ENCODE results near the gene FAM20A. TPM values are rescaled to one million over a fixed set of nuclear protein-coding genes. Genes with fewer than 3 reads are reported as not detected.
"Not testable (repeated sequence)": the region's sequence is repeated elsewhere in the genome, so short reads cannot be mapped to it uniquely, and the experiment has no call there.

The FAM20A gene
- total RNA-seq, 1 donor from 2014 or later: 0.14 TPM

DNA sequence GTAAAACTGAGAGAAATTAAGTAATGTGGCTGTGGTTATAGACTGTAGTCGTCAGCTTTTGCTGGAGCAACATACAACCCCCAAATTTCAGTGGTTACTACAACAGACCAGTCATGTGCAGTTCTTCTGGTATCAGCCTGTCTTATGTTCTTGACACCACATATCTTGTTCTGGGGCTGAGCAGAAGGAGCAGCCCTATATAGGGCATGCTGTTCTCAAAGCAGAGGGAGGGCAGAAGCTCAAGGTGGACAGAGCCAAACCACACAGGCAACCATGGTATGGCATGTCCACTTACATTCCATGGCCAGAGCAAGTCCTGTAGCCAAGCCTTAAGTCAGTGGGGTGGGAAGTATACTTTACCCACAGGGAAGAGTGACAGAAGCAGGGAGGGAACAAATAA, 81.3 kb downstream of the FAM20A start:
- Histone ChIP-seq H3K4me3 (ENCODE audit: insufficient read depth, low read depth, low read length) (no peak overlapping the region), H3K36me3 (ENCODE audit: insufficient read depth, low read length) (peaks cover 51% of the 10 kb centered on the region), H3K9ac (ENCODE audit: low read length) (no peak overlapping the region), H3K27me3 (ENCODE audit: insufficient read depth, low read length) (no peaks in the 10 kb centered on the region), H4K20me1 (ENCODE audit: insufficient read depth, low read length) (peaks cover 78% of the 10 kb centered on the region), H2AFZ (ENCODE audit: low read depth, low read length) (no peak overlapping the region), H3K79me2 (ENCODE audit: insufficient read depth, low read length) (peaks cover 90% of the 10 kb centered on the region), H3K4me2 (ENCODE audit: low read length) (no peak overlapping the region), H3K27ac (ENCODE audit: low read depth, low read length) (no peak overlapping the region), H3K9me3 (ENCODE audit: insufficient read depth, low read depth, low read length) (no peaks in the 10 kb centered on the region), H3K4me1 (ENCODE audit: insufficient read depth, low read length) (peaks cover 5% of the 10 kb centered on the region)
- Mint-ChIP-seq H3K4me3 (ENCODE audit: unreplicated experiment) (no peak overlapping the region), H3K9me3 (ENCODE audit: unreplicated experiment) (no peaks in the 10 kb centered on the region), H3K27me3 (ENCODE audit: low read depth, unreplicated experiment) (no peaks in the 10 kb centered on the region), H3K36me3 (ENCODE audit: low read depth, unreplicated experiment) (peaks cover 29% of the 10 kb centered on the region), H3K27ac (ENCODE audit: unreplicated experiment) (no peak overlapping the region), H3K4me1 (ENCODE audit: low read depth, unreplicated experiment) (peaks cover 13% of the 10 kb centered on the region)
- FAIRE-seq: no peak
- peak; percentile 27 for DNase-seq (ENCODE audit: low read depth)
- no peak for TF ChIP-seq EZH2 (IDR thresholded peaks at IDR 0.05; ENCODE audit: insufficient read depth, low read length)
- TF ChIP-seq, protein P1, sequence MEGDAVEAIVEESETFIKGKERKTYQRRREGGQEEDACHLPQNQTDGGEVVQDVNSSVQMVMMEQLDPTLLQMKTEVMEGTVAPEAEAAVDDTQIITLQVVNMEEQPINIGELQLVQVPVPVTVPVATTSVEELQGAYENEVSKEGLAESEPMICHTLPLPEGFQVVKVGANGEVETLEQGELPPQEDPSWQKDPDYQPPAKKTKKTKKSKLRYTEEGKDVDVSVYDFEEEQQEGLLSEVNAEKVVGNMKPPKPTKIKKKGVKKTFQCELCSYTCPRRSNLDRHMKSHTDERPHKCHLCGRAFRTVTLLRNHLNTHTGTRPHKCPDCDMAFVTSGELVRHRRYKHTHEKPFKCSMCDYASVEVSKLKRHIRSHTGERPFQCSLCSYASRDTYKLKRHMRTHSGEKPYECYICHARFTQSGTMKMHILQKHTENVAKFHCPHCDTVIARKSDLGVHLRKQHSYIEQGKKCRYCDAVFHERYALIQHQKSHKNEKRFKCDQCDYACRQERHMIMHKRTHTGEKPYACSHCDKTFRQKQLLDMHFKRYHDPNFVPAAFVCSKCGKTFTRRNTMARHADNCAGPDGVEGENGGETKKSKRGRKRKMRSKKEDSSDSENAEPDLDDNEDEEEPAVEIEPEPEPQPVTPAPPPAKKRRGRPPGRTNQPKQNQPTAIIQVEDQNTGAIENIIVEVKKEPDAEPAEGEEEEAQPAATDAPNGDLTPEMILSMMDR (IDR thresholded peaks at IDR 0.05; ENCODE audit: insufficient read depth, low read depth, low read length): no peak

- H3K4me1 Mint-ChIP-seq (ENCODE audit: low read depth, unreplicated experiment): peaks cover 13% of the 10 kb centered on the region
- not testable (repeated sequence) for FAIRE-seq; H3K27me3 Mint-ChIP-seq (ENCODE audit: low read depth, unreplicated experiment); H3K27ac ChIP-seq (ENCODE audit: low read depth, low read length); DNase-seq (ENCODE audit: low read depth); H3K27ac Mint-ChIP-seq (ENCODE audit: unreplicated experiment); H3K4me3 Mint-ChIP-seq (ENCODE audit: unreplicated experiment); H2AFZ ChIP-seq (ENCODE audit: low read depth, low read length); H3K9ac ChIP-seq (ENCODE audit: low read length); H3K9me3 Mint-ChIP-seq (ENCODE audit: unreplicated experiment); H3K4me3 ChIP-seq (ENCODE audit: insufficient read depth, low read depth, low read length); H3K27me3 ChIP-seq (ENCODE audit: insufficient read depth, low read length); H3K4me2 ChIP-seq (ENCODE audit: low read length); H3K9me3 ChIP-seq (ENCODE audit: insufficient read depth, low read depth, low read length)
- peaks cover 23% of the 10 kb centered on the region for H3K36me3 Mint-ChIP-seq (ENCODE audit: low read depth, unreplicated experiment)
- peaks cover 12% of the 10 kb centered on the region for H3K4me1 ChIP-seq (ENCODE audit: insufficient read depth, low read length)
- H4K20me1 ChIP-seq (ENCODE audit: insufficient read depth, low read length): peaks cover 86% of the 10 kb centered on the region
- peaks cover 47% of the 10 kb centered on the region for H3K36me3 ChIP-seq (ENCODE audit: insufficient read depth, low read length)
- peaks cover 98% of the 10 kb centered on the region for H3K79me2 ChIP-seq (ENCODE audit: insufficient read depth, low read length)
Observed at GRCh38 chr17:68519051-68519450, 82.1 kb downstream of the FAM20A start.

- Histone ChIP-seq H3K4me2 (ENCODE audit: low read length) (no peak overlapping the region), H3K9ac (ENCODE audit: low read length) (no peak overlapping the region), H3K9me3 (ENCODE audit: insufficient read depth, low read depth, low read length) (no peaks in the 10 kb centered on the region), H3K27ac (ENCODE audit: low read depth, low read length) (no peak overlapping the region), H3K36me3 (ENCODE audit: insufficient read depth, low read length) (peaks cover 40% of the 10 kb centered on the region), H4K20me1 (ENCODE audit: insufficient read depth, low read length) (peaks cover 87% of the 10 kb centered on the region), H3K4me3 (ENCODE audit: insufficient read depth, low read depth, low read length) (no peak overlapping the region), H3K79me2 (ENCODE audit: insufficient read depth, low read length) (peaks cover 99% of the 10 kb centered on the region), H2AFZ (ENCODE audit: low read depth, low read length) (no peak overlapping the region), H3K27me3 (ENCODE audit: insufficient read depth, low read length) (no peaks in the 10 kb centered on the region), H3K4me1 (ENCODE audit: insufficient read depth, low read length) (peaks cover 12% of the 10 kb centered on the region)
- Mint-ChIP-seq H3K4me1 (ENCODE audit: low read depth, unreplicated experiment) (peaks cover 13% of the 10 kb centered on the region), H3K36me3 (ENCODE audit: low read depth, unreplicated experiment) (peaks cover 23% of the 10 kb centered on the region), H3K27me3 (ENCODE audit: low read depth, unreplicated experiment) (no peaks in the 10 kb centered on the region), H3K27ac (ENCODE audit: unreplicated experiment) (no peak overlapping the region), H3K4me3 (ENCODE audit: unreplicated experiment) (no peak overlapping the region), H3K9me3 (ENCODE audit: unreplicated experiment) (no peaks in the 10 kb centered on the region)
- TF ChIP-seq, protein P1 (IDR thresholded peaks at IDR 0.05; ENCODE audit: insufficient read depth, low read depth, low read length): no peak
- TF ChIP-seq EZH2 (IDR thresholded peaks at IDR 0.05; ENCODE audit: insufficient read depth, low read length): no peak
- no peak for FAIRE-seq
- no peak for DNase-seq (ENCODE audit: low read depth)
Observed at GRCh38 chr17:68518063-68518815, 82.9 kb downstream of the FAM20A start.

DNA sequence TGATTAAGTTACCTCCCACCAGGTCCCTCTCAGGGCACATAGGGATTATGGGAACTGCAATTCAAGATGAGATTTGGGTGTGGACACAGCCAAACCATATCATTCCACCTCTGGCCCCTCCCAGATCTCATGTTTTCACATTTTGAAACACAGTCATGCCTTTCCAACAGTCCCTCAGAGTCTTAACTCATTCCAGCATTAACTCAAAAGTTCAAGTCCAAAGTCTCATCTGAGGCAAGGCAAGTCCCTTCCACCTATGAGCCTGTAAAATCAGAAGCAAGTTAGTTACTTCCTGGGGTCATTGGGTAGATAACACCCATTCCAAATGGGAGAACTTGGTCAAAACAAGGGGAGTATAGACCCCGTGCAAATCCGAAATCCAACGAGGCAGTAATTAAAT, 83.6 kb downstream of the FAM20A start:
- peaks cover 22% of the 10 kb centered on the region for H3K36me3 Mint-ChIP-seq (ENCODE audit: low read depth, unreplicated experiment)
- H4K20me1 ChIP-seq (ENCODE audit: insufficient read depth, low read length): peaks cover 85% of the 10 kb centered on the region
- H3K4me1 Mint-ChIP-seq (ENCODE audit: low read depth, unreplicated experiment): peaks cover 13% of the 10 kb centered on the region
- H3K9me3 Mint-ChIP-seq (ENCODE audit: unreplicated experiment); H3K9ac ChIP-seq (ENCODE audit: low read length); H3K27me3 ChIP-seq (ENCODE audit: insufficient read depth, low read length); H3K4me3 Mint-ChIP-seq (ENCODE audit: unreplicated experiment); H3K27ac Mint-ChIP-seq (ENCODE audit: unreplicated experiment); H3K4me2 ChIP-seq (ENCODE audit: low read length); H3K9me3 ChIP-seq (ENCODE audit: insufficient read depth, low read depth, low read length); H2AFZ ChIP-seq (ENCODE audit: low read depth, low read length); DNase-seq (ENCODE audit: low read depth); H3K4me3 ChIP-seq (ENCODE audit: insufficient read depth, low read depth, low read length); H3K27me3 Mint-ChIP-seq (ENCODE audit: low read depth, unreplicated experiment); FAIRE-seq; H3K27ac ChIP-seq (ENCODE audit: low read depth, low read length): not testable (repeated sequence)
- H3K4me1 ChIP-seq (ENCODE audit: insufficient read depth, low read length): peaks cover 12% of the 10 kb centered on the region
- H3K79me2 ChIP-seq (ENCODE audit: insufficient read depth, low read length): peaks cover 99% of the 10 kb centered on the region
- H3K36me3 ChIP-seq (ENCODE audit: insufficient read depth, low read length): peaks cover 34% of the 10 kb centered on the region
